MCF 10A (cell line): ENCODE data around the gene NR2C2. TPM values are rescaled to one million over a fixed set of nuclear protein-coding genes. Genes with fewer than 3 reads are reported as not detected.

Experiments used
- BruUV-seq: library from RNA; stranded (reverse); fragments of 400-500 nt; replicated peaks from 2 replicates; lab custom pipeline; 2021; lab: Mats Ljungman, UMichigan
- CTCF ChIA-PET: fragments of 300-600 bp; sonication (Branson Sonifier 250); formaldehyde crosslinking; extraction: SDS; loops from one replicate; lab custom pipeline; 2021; ENCODE audit warnings: antibody characterized with exemption, inconsistent platforms; lab: Yijun Ruan, JAX
- POLR2A ChIA-PET: fragments of 300-600, 350-650 bp; sonication (Branson Sonifier 250); formaldehyde crosslinking; extraction: SDS; loops from one replicate; lab custom pipeline; 2020; ENCODE audit warnings: antibody characterized with exemption, inconsistent platforms; lab: Yijun Ruan, JAX
- DNase-seq: peaks from one replicate; pipeline ENCODE4 v3.0.0-alpha.2; 2018; ENCODE audit not compliant: unreplicated experiment
- H3K27ac Mint-ChIP-seq: one replicate; pipeline ENCODE4 v1.8.0; 2022; ENCODE audit warnings: mild to moderate bottlenecking, low read depth, mixed read lengths; ENCODE audit not compliant: unreplicated experiment
- H3K27me3 Mint-ChIP-seq: one replicate; pipeline ENCODE4 v1.8.0; 2022; ENCODE audit warnings: mixed read lengths; ENCODE audit not compliant: insufficient read depth, unreplicated experiment
- H3K36me3 Mint-ChIP-seq: one replicate; pipeline ENCODE4 v1.8.0; 2022; ENCODE audit warnings: mild to moderate bottlenecking, moderate library complexity, mixed read lengths; ENCODE audit not compliant: insufficient read depth, unreplicated experiment
- H3K4me1 Mint-ChIP-seq: one replicate; pipeline ENCODE4 v1.8.0; 2022; ENCODE audit warnings: mixed read lengths; ENCODE audit not compliant: insufficient read depth, unreplicated experiment
- H3K4me3 Mint-ChIP-seq: one replicate; pipeline ENCODE4 v1.8.0; 2022; ENCODE audit warnings: mild to moderate bottlenecking, moderate library complexity, mixed read lengths; ENCODE audit not compliant: unreplicated experiment
- H3K9me3 Mint-ChIP-seq: one replicate; pipeline ENCODE4 v1.8.0; 2022; ENCODE audit warnings: mixed read lengths; ENCODE audit not compliant: unreplicated experiment
- intact Hi-C: fragments of 100-400 bp; cut with micrococcal nuclease; formaldehyde crosslinking; loops from 2 replicates; pipeline ENCODE4 v1.14.1; 2022
- total RNA-seq: library from RNA; stranded (reverse); gene quantifications from 2 replicates; pipeline ENCODE4 v1.2.3, GENCODE V29; 2022
- TF ChIP-seq, protein P1 (sequence below): fragments of 200-600 bp; IDR thresholded peaks from one replicate; pipeline ENCODE4 v1.8.0; 2022; ENCODE audit warnings: antibody characterized with exemption, mild to moderate bottlenecking; ENCODE audit not compliant: unreplicated experiment

The NR2C2 gene
- total RNA-seq, 1 experiment from 2014 or later, result 42.4 TPM

DNA sequence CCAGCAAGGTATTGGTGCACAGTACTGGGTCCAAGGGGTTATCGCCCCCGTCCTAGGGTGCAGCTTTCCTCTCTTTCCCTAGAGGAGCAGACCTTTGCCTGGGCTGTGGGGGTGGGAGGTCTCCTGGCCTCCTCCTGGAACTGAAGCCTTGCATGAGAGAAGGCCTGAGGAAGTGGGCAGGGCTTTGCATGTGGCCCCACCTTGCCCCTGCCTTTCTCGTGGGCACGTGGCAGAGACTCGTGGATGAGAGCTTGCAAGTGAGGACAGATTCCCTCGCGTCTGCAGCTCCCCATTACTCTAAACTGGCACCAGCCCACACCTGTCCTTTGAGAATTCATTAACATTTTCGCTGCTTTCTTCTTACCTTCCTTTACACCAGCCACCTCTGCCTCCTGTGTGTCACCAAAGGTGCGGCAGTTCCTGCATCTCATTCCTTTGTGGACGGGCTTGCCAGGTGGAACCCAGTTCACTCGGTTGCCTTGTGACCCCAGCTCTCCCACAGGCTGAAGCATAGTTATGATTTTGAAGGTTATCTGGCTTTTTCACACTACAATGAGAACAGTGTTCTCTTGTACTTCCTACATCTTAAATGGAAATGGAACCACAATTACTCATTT lies 40.9 kb upstream of the NR2C2 start:
- POLR2A ChIA-PET, result no interaction called here
- peaks cover 13% of the 10 kb centered on the region for H3K9me3 Mint-ChIP-seq
- H3K27me3 Mint-ChIP-seq, result peaks cover 47% of the 10 kb centered on the region
- no TSS peak for BruUV-seq
- no peaks in the 10 kb centered on the region for H3K36me3 Mint-ChIP-seq
- H3K27ac Mint-ChIP-seq, result no peak overlapping the region
- TF ChIP-seq, protein P1, sequence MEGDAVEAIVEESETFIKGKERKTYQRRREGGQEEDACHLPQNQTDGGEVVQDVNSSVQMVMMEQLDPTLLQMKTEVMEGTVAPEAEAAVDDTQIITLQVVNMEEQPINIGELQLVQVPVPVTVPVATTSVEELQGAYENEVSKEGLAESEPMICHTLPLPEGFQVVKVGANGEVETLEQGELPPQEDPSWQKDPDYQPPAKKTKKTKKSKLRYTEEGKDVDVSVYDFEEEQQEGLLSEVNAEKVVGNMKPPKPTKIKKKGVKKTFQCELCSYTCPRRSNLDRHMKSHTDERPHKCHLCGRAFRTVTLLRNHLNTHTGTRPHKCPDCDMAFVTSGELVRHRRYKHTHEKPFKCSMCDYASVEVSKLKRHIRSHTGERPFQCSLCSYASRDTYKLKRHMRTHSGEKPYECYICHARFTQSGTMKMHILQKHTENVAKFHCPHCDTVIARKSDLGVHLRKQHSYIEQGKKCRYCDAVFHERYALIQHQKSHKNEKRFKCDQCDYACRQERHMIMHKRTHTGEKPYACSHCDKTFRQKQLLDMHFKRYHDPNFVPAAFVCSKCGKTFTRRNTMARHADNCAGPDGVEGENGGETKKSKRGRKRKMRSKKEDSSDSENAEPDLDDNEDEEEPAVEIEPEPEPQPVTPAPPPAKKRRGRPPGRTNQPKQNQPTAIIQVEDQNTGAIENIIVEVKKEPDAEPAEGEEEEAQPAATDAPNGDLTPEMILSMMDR, result no peak
- DNase-seq, result no peak
- no peak overlapping the region for H3K4me3 Mint-ChIP-seq
- H3K4me1 Mint-ChIP-seq, result no peaks in the 10 kb centered on the region
- intact Hi-C loops, result no loop called here
- CTCF ChIA-PET, result interaction anchor here (1.8 kb wide), 1 partner anchor 15 kb away, joined by 6 read pairs; no protein-coding TSS in a partner anchor

DNA sequence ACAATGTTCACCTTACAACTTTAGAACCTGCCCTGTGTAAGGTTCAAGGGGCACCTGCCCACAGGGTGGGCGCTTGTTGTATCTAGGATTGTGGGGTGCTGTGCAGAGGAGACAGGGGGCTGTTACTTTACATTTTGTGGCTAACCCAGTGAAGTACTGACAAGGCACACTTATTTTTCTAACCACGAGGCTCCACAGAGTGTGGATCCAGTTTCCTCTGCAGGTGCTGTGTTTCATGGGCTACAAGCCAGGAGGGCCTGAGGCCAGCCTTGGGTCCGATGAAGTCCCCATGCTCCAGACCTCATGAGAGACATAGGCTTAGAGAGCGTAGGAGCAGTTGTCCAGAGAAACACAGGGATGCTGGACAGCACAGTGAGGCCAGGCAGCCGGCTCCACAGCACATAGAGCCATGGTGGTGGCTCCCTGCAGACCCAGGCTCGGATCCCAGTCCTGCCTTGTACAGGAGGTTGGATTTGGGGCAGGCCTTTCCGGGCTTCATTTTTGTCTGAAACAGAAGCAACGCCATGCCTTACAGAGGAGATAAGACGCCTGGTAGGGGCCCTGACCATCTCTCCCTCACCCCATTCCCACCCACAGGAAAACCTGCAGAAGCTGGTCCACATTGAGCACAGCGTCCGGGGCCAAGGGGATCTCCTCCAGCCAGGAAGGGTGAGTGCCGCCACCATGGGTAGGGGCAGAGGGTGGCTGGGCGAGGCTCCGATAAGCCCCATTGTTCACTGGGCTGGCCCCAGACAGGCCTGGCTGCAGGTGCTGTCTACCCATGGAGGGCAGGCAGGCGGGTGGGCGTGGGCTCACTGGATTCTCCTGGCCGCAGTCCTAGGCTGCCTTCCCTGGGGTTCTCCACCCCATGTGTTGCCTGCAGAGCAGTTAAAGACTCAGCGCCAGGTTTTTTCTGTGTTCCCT lies 40.1 kb upstream of the NR2C2 start:
- H3K4me1 Mint-ChIP-seq, result no peaks in the 10 kb centered on the region
- H3K9me3 Mint-ChIP-seq, result peaks cover 13% of the 10 kb centered on the region
- peaks cover 47% of the 10 kb centered on the region for H3K27me3 Mint-ChIP-seq
- TF ChIP-seq, protein P1, result no peak
- no peak overlapping the region for H3K27ac Mint-ChIP-seq
- H3K4me3 Mint-ChIP-seq, result no peak overlapping the region
- ChIA-PET POLR2A (no interaction called here), CTCF (no interaction called here)
- DNase-seq, result no peak
- BruUV-seq, result no TSS peak
- intact Hi-C loops, result no loop called here
- H3K36me3 Mint-ChIP-seq, result no peaks in the 10 kb centered on the region

DNA sequence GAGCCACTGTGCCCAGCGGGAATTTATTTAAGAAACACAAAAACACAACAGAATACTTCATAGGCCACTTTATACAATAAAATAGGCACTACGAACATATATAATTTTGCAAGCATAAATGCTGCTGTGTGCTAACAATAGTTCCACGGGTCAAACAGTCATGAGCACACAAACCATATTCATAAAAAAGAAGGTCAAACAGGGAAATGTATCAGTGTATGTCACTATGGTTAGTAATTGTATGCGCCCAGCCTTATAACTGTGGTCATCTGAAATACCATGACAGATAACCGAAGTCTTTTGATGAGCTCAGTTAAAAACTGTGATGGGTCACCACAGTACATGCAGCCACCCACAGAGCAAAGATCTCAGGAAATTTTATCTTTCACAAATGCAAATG lies 38.1 kb upstream of the NR2C2 start:
- TF ChIP-seq, protein P1, result no peak
- peaks cover 13% of the 10 kb centered on the region for H3K9me3 Mint-ChIP-seq
- no peak overlapping the region for H3K27ac Mint-ChIP-seq
- POLR2A ChIA-PET, result no interaction called here
- no peak for DNase-seq
- BruUV-seq, result no TSS peak
- intact Hi-C loops, result no loop called here
- H3K4me1 Mint-ChIP-seq, result no peaks in the 10 kb centered on the region
- H3K36me3 Mint-ChIP-seq, result no peaks in the 10 kb centered on the region
- H3K27me3 Mint-ChIP-seq, result peaks cover 53% of the 10 kb centered on the region
- CTCF ChIA-PET, result interaction anchor here (0.6 to 1.5 kb wide), 4 partner anchors 12 to 605 kb away, joined by 3 to 6 read pairs (median 4); no protein-coding TSS in a partner anchor
- no peak overlapping the region for H3K4me3 Mint-ChIP-seq

DNA sequence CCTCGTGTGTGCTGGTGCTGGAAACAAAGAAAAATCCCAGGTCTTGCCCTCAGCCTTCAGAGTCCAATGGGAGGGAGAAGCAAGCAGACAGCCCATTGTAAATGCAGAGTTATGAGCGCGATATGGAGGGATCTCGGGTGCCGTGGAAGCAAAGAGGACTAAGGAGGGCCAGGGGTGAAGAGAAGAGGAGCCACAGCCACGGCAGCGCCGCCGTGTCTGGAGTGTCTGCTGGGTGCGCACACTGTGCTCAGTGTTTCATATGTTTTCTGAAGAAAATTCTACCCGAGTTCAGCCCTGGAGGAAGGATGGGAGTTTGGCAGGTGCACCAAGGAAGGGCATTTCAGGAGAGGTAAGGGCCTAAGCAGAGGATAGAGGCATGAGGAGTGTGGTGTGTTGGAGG lies 35.7 kb upstream of the NR2C2 start:
- POLR2A ChIA-PET, result no interaction called here
- H3K4me1 Mint-ChIP-seq, result no peaks in the 10 kb centered on the region
- no TSS peak for BruUV-seq
- TF ChIP-seq, protein P1, result no peak
- no peak for DNase-seq
- CTCF ChIA-PET, result interaction anchor here (0.7 to 2.7 kb wide), 4 partner anchors 10 to 237 kb away, joined by 3 to 13 read pairs (median 6); partner anchors contain the start of gene C3orf20
- H3K27ac Mint-ChIP-seq, result no peak overlapping the region
- peaks cover 45% of the 10 kb centered on the region for H3K27me3 Mint-ChIP-seq
- intact Hi-C loops, result no loop called here
- no peaks in the 10 kb centered on the region for H3K9me3 Mint-ChIP-seq
- H3K36me3 Mint-ChIP-seq, result no peaks in the 10 kb centered on the region
- no peak overlapping the region for H3K4me3 Mint-ChIP-seq
